NCI-H526 treated with DMSO at 0.1 percent for 48 hours (cell line): ENCODE data around the gene JARID2.

Source experiments
- DNase-seq: peaks from one replicate; lab custom pipeline; 2025; lab: John Stamatoyannopoulos, UW

JARID2 gene

DNA sequence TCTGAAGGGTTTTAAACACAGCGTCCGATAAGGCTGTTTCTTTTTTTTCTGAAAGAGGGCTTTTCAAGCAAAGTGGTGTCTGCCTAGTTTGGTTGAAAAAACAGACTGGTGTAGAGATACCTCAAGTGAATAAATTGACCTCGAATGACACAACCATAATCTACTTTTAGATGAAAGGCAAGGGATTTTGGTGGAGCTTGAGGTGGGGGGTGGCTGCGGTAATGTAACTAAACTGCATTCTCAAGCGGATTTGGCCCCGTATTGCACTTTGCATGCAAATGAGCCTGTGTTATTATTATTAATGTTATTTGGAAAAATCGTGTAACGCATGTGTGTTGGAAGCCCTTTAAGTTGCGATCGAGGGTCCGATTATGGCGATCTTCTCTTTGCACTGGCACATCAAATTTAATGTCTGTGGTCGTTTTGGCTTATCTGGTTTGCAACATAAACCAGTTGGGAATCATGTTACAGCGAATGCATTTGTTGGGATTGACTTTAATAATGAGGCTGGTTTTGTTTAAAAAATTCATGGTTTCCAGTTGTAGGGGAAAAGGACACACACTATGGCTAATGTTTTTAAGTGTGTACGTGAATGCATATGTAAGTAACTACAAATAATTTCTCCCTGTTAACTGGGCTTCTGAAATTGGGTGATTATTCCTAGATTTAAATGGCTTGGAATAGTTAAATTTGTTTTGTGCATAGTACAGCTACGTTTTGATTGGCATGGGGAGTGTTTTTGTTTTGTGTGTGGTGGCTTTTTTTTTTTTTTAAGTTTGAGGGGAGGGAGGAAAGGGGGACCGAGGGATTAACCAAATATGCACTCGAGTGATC, 1.0 kb downstream of the JARID2 start:
- DNase-seq, result peak; percentile 23

DNA sequence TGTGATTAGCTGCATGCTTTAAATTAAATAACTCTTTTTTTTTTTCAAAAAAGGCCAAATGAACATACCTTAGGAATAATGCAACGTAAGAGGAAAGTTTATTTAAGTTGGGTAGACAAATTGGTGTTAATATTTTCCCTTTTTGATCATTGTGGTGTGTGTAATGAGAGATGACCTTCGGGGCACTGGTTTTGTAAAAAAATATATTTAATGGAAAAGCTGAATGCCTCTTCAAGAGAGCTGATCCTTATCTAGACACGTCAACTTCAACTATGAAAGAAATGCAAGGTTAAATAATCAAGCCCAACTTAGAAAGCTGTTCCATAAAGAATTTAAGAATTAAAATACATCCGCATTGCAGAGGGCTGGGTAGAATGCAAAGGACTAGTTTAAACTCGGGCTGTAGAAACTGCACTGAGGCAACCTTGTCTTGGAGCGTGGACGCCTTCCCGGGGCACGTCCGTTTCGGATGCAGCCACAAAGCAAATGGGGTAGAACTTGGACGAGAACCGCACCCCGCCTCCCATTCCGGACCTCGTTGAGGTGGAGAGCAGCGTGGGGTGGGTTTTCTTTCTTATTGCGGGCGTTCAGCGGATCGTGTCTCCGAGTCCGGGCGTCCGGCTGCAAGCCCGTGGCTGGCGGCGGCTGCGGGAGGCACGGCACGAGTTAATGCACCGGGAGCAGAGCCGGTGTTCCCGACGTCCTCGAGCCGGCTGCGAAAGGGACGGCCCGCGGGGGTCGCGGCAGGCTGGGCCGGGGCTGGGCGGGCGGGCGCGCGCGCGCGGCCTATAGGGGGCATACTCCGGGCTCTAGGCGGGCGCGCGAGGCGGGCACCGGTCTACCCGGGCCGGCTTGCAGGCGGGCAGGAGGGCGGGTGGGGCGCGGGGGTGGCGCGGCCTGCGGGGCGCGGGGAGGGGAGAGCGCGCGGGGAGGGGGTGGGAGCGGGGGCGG, 1.9 kb downstream of the JARID2 start:
- peak; percentile 22 for DNase-seq

DNA sequence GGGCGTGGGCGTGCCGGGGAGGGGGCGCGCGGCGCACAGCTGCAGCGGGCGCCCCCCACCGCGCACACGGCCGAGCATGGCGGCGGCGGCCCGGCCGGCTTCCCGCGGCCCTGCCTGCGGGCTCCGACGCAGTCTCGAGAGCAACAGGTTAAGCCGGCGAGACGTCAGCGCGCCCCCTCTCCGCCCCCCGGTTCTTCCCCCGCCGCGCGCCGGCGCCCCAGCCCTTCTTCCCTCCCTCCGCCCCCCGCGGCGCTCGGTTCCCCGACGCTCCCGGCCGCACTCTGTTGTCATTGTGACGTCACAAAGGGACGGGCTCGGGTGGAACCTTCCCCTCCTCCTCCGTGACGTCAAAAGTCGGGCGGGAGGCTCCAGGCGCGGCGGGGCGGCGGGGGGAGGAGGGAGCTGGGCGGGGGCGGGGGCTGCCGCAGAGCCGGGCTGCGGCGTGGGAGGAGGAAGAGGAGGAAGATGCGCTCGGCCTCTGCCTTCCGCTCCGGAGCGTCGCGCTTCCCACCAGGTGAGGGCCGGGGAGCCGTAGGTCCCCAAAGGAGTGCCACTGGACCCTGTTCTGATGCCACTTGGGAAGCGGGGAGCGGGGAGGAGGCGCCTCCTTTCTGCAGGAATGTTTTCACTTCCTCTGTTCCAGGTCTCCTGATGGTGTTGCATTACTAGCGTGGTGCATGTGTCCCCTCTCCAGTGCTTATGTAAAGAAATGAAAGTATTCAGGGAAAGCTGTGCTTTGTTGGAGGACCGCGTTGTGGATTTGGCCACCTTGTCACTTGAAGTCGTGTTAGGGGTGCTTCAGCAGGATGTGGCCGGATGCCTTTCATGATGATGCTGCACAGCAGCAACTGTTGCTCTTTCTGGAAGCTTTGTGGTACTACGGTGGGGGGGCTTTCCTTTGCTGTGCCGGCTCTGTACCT, 2.8 kb downstream of the JARID2 start:
- peak; percentile 87 for DNase-seq

DNA sequence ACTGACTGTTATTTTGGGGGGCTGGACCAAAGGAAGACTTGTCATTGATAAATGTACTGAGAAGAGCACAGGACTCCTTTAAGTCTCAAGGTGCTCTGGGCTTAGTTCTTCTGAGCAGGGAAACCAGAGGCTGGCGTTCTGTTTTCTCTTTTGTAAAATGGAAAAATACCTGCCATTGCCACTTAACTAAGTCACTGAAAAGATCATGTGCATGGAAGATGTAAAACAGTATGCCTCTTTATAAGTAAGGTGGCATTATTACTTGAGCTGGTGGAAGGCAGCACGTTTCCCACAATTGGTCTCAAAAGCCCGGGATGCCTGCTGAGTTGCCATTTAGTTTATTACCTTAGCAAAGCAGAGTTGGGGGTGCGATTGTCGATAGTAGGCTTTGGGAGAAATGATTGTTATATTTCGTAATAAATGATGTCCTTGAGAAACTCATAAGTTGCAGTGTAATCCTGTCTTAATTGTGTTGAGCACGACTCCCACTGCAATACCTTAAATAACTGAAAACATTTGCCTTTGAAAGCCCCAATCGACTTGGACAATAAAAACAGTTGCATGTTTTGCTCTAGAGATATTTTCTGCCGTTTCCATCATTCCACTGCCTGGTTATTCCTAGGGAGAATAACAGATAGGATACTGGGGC, 3.6 kb downstream of the JARID2 start:
- no peak for DNase-seq

DNA sequence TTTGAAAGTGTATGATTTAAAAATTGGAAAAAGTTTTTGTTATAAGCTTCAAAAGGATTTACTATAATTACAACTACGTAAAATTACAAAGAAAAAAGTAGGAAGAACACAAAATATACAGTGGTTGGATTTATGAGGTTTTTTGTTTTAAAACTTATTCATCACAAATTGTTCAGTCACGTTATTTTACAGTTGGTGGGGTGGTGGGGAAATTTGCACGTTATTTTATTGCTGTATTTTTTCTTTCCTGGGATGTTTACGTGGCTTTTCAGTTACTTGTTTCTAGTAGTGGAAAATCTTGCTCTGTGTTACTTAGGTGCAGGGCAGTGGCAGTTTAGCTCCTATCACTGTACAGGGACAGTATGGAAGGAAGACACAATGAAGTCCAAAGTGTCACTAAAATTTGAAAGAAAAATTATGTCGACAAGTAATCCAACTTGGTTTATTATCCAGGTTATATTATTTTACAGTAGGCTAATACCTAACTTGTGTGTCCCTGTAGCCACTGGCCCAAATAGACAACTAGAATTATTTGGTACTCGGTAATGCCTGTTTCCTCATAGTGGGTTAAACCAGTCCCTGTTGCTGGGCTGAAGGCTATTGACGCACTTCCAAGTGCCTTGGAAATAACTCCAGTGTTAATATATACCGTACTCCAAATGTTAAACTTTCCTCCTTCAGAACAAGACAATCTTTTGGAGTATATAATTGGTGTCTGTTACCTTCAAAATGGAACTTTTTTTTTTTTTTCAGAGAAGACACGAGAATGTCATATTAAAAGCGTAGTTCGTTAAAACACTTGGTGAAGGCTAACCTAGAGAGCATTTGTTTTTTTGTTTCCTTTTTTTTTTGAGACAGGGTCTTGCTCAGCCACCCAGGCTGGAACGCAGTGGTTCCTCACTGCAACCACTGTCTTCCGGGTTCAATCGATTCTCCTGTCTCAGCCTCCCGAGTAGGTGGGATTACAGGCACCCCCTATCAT, 4.6 kb downstream of the JARID2 start:
- no peak for DNase-seq

DNA sequence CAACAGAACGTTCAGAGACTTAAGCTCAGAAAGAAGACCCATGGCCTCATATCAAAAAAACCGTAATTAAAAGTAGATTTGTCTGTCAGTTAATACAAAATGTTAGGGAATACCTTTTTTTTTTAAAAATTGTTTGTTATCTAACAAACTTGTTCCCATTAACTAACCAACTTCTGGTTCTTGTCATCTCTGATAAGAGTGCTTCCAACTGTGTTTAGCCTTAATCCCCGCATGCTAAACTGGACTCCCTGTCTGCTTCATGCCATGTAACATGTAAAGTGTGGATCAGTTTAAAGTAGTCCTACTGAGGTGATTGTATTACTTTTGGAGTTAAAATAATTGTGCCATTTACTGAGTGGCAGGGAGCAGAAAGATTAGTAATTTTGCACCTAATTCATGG, 6.3 kb downstream of the JARID2 start:
- DNase-seq, result no peak

DNA sequence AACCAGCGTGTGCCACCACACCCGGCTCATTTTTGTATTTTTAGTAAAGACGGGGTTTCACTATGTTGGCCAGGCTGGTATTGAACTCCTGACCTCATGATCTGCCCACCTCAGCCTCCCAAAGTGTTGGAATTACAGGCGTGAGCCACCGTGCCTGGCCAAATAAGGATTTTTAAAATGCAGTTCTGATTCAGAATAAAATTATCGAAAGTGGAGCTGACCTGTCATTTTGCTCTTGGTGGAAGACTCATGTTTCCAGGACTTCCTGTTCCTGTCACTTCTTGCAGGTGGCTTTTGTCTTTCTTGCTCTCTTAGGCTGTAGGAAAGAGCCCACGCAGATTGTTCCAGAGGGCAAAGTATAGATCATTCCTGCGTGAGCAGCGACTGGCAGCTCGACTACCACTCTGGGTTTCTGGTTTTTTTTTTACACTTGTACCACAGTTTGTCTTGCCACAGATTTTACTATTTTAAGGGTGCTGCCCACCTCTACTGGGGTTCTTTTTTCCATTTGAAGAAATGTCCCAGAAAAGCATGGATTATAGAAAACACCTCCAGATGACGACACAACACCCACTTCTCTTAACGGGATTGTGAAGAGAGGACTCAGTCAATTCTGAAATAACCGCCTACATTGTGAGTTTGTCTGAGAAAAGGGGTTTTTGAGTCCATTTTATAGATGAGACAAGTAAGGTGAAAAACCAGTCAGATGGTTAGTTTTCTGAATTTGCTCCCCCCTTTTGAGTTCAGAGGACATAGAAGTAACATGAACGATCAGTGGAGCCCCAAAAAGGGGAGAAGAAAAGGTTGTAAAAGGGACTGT, 7.5 kb downstream of the JARID2 start:
- DNase-seq, result no peak

DNA sequence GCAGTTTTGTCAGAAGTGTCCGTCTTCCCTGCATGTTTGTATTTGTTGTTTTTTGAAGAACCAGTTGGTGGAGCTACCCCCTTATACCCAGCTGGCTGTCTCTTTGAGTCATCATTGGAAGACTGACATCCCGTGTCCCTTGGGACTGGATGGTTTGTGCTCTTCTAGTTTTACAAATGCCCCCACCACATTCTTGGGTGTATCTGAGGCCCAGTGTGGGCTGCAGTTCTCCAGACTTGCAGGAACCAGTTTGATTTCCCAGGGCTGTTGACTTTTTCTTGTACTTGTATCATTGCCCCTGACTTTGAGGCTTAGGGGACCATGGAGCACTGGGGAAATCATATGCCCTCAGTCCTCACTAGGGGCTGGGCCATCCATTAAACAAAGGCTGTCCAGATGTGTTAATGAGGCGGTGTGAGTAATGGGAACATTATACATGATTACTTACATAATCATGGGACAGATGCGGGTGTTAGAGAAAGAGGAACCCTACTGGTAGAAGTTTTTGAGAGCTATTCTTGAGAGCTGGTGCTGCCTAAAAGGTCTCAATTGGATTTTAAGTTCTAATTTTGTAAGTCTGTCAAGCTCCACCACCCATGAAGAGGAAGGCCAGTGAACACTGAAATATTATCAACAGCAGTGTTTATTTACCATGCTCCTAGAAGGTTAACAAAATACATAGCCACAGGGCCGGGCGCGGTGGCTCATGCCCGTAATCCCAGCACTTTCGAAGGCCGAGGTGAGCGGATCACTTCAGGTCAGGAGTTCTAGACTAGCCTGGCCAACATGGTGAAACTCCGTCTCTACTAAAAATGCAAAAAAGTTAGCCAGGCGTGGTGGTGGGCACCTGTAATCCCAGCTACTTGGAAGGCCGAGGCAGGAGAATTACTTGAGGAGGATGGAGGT, 8.5 kb downstream of the JARID2 start:
- no peak for DNase-seq

DNA sequence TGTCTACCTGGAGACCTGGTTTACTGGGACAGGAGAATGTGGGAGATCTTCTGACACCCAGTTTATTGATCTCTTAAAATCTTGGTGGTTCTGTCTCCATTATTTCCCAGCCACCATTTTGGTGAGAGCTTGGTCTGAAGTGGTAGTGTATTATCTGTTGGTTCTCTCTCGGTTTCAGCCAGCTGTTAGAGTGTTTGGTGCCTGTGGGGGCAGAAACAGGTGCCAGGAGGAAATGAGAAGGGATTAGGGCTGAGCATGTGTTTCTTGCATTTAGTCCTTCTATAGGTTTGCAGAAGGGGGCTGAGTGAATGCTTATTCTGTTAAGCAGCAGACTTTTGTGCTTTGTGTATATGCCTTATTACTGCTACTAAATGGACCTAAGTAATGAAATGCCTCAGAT, 9.6 kb downstream of the JARID2 start:
- no peak for DNase-seq

DNA sequence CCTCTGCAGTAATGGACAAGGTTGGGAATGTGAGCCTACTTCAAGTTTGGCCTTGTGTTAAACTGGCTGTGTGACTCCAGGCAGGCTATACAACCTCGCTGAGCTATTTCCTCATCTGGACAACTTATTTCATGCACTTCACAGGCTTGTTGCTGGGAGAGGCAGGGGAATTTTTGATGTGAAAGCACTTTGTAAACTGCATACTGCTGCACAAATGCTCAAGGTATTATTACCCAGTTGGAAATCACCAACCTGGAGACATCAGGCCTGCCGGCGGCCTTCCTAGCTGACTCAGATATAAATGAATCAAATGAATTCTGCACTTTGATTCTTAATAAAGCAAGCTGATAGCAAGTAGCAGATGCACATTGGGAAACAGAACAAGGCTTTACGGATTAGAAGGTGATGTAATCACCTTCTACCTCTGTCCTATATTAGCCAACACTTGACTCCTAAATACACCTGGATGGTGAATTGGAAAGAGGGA, 10.1 kb downstream of the JARID2 start:
- no peak for DNase-seq

DNA sequence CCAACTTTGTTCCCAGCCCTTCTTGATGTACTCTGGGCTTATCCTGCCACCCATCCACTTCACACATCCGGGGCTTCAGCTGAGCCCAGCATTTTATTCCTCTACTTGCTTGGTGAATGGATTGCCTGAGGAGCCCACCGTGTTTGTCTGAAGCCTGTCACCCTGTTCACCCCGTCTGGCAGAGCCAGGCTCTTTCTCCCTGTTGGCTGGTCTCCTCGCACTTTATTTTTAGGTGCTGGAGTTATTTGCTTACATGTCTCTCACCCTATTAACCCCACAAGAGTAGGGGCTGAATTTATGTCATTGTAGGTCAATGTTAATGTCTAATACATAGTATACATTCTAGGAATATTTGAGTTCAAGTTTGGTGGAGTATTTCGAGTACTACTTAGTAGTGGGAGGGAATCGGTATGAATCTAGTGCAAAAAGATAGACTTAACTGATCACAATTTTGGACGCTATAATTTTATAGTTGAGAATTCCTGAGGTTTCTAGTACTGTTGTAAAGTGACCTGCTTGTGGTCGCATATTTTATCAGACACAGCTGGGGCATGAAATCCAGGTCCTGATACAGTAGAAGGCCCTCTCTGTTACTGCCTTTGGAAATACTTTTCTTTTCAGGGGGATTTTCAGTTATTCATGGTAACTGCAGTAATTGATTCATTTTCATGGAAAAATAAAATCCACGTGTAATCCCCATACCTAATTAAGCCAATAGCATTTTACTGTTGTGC, 10.8 kb downstream of the JARID2 start:
- no peak for DNase-seq

DNA sequence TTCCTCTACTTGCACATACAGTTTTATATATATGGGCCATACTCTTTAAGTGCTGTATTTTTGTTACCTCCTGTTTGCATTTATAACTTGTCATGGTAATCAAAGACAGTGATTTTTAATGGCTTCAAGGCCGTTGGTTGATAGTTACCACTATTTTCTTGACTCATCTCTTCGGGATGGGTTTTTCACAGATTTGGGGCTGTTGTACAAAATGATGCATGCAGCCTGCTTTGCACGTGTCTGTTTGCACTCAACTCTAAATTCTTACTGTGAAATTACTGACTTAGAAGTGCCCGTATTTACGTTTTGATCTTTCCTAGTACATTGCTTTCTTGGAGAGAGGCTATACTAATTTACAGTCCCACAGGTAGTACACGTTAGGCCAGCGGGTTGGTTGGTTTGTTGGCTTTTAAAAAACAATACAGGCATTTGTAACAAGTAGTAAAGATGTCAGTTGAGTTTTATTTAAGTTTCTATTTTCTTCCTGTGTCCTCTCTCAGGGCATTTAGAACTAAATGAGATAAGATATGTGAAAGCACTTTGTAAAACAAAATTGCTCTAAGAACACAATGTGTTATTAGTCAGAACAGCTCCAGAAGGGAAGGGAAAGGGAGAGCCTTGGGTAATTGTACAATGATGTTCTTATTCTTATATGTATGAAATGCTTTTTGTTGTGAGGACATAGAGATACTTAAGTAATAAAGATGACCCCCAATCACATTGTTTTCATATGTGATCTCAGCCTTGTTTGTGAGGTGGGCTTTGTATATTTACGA, 11.7 kb downstream of the JARID2 start:
- DNase-seq, result no peak

DNA sequence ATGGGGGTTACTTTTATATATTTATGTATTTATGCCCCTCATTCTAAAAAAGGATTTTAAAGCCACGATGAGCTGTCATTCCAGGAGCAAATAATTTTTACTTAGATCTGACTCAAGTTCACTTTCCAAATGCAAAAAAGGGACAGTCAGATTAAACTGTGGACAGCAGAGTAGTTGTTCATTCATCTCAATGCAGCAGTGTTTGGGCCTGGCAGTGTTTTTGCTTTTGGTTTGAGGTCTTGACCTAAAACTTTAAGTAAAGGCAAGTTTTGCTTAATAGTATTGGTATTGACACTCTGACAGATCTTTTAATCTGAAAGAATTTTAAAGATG, 13.9 kb downstream of the JARID2 start:
- DNase-seq, result no peak

DNA sequence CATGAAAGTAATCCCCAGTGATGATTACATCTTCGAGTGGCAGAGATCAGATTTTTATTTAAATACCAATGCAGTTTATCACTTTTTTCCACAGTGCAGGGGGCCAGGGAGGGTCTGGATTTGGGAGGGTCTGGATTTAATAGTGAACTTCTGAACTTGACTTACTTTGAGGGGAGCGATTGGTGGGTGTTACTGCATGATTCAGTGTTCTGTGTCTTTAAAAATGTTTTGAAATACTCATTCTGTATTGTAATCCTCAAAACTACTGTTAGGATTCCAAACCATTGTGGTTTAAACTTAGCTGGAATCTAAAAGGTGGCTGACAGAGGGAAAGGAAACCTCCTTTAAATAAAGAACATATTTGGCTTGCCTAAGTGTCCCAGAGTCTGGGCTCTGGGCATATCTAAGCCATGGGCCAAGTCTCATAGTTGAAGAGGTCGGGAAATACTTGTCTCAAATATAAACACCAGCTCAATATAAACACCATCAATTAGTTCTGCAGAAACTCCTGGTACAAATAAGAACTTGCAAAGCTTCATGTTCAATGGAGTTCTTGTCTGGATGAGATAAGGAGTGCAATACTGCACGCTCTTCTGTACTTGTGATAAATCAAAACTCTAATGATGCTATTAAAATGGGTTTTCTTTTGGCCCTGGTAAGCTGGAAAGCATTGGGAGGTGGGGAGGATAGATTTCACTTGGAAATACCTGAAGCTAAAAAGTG, 14.4 kb downstream of the JARID2 start:
- no peak for DNase-seq

DNA sequence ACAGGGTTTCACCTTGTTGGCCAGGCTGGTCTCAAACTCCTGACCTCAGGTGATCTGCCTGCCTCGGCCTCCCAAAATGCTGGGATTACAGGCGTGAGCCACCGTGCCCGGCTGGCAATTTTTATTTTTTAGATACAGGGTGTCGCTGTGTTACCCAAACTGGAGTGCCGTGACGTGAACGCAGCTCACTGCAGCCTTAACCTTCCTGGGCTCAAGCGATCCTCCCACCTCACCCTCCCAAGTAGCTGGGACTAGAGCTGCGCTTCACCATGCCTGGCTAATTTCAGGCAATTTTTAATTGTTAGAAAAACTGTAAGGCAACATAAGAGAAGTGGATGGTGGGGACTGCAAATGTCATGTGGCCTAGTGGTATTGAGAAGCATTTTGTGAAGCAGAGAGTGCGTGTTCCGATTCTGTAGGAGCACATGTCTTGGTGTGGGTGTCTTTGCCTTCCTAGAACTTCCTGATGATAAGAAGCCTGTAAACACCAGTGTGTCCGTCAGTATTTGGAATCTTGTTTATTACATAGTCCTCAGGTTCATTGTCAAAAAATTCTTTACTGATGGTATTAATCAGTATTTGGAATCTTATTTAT, 18.0 kb downstream of the JARID2 start:
- DNase-seq, result no peak

DNA sequence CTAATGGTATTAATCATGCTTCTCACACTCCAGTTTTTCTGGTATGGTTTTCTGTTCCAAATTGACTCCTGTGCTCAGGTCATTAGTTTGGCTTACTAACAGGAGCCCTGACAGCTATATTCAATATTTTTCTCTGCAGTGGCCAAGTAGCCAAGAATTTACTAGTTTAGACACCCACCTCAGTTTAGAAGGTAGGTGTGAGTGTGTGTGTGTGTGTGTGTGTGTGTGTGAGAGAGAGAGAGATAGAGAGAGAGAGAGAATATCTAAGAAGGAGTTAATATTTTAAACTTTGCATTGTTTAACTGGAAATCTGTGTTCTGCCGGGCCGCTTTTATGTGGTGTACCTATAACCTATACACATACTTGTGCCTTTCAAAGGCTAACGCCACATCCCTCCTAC, 18.5 kb downstream of the JARID2 start:
- DNase-seq, result no peak
